ENCODE measurements around the gene RPS3A.

DNA sequence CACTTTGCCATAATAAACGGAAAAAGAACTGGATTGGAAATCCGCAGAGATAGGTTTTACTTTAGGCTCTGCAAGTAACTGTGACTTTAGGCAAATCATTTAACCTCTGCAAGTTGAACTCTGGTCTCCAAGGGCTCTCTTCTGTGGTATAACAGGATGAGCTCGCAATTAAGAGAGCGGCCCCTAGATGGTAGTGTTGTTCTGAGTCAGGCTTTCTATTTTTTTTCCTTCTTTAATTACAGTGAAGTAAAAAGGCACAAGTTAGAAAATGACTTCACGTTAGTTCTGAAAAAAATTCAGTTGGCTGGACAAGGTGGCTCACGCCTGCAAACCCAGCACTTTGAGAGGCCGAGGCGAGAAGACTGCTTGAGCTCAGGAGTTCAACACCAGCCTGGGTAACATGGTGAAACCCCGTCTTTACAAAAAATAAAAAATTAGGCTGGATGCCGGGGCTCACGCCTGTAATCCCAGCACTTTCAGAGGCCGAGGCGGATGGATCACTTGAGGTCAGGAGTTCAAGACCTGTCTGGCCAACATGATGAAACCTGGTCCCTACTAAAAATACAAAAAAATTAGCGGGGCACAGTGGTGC lies 18.0 kb downstream of the RPS3A start:
- TF ChIP-seq RFX5 (IDR thresholded peaks at IDR 0.05; ENCODE audit: low read depth, low read length) (no peak), MXI1 (IDR thresholded peaks at IDR 0.05; ENCODE audit: borderline replicate concordance, low read depth, low read length) (no peak), ZNF570 (CRISPR knock-in tag; IDR thresholded peaks at IDR 0.05; ENCODE audit: borderline replicate concordance) (no peak), NCOA2 (CRISPR knock-in tag; IDR thresholded peaks at IDR 0.05) (no peak), POLR2AphosphoS5 (IDR thresholded peaks at IDR 0.05; ENCODE audit: low read depth, low read length) (no peak)
- TF ChIP-seq, protein P1, sequence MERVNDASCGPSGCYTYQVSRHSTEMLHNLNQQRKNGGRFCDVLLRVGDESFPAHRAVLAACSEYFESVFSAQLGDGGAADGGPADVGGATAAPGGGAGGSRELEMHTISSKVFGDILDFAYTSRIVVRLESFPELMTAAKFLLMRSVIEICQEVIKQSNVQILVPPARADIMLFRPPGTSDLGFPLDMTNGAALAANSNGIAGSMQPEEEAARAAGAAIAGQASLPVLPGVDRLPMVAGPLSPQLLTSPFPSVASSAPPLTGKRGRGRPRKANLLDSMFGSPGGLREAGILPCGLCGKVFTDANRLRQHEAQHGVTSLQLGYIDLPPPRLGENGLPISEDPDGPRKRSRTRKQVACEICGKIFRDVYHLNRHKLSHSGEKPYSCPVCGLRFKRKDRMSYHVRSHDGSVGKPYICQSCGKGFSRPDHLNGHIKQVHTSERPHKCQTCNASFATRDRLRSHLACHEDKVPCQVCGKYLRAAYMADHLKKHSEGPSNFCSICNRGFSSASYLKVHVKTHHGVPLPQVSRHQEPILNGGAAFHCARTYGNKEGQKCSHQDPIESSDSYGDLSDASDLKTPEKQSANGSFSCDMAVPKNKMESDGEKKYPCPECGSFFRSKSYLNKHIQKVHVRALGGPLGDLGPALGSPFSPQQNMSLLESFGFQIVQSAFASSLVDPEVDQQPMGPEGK (CRISPR knock-in tag; IDR thresholded peaks at IDR 0.05), result no peak
- TF ChIP-seq, protein P2, sequence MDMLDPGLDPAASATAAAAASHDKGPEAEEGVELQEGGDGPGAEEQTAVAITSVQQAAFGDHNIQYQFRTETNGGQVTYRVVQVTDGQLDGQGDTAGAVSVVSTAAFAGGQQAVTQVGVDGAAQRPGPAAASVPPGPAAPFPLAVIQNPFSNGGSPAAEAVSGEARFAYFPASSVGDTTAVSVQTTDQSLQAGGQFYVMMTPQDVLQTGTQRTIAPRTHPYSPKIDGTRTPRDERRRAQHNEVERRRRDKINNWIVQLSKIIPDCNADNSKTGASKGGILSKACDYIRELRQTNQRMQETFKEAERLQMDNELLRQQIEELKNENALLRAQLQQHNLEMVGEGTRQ (IDR thresholded peaks at IDR 0.05; ENCODE audit: low read depth, low read length), result no peak
- TF ChIP-seq, protein P2 (CRISPR knock-in tag; IDR thresholded peaks at IDR 0.05; ENCODE audit: borderline replicate concordance), result no peak
